SK-N-SH (cell line): ENCODE results near the gene NMNAT2. TPM values are rescaled to one million over a fixed set of nuclear protein-coding genes. Genes with fewer than 3 reads are reported as not detected.

Experiments used
- CTCF ChIA-PET: fragments of 300-600, 350-600 bp; formaldehyde crosslinking; extraction: SDS; loops from one replicate; lab custom pipeline; 2021; lab: Yijun Ruan, JAX
- POLR2A ChIA-PET: fragments of 350-600 bp; sonication (Branson Sonifier 250); formaldehyde crosslinking; extraction: SDS; loops from one replicate; lab custom pipeline; 2020; ENCODE audit warnings: antibody characterized with exemption, inconsistent platforms; lab: Yijun Ruan, JAX
- DNase-seq: peaks from one replicate; pipeline ENCODE4 v3.0.0; 2012
- H2AFZ ChIP-seq: fragments of 200-600 bp; sonication (generic); 2 replicates; pipeline ENCODE4 v1.8.1; 2016; ENCODE audit warnings: antibody characterized with exemption, mild to moderate bottlenecking, low read depth
- H3F3A ChIP-seq: fragments of 200-600 bp; sonication (generic); replicated peaks from 2 replicates; pipeline ENCODE3; 2016; ENCODE audit warnings: antibody characterized with exemption, mild to moderate bottlenecking; ENCODE audit not compliant: insufficient read depth
- H3K27ac ChIP-seq, 2 experiments: fragments of 200-500 bp in 1 of 2; fragments of 200-600 bp in 1 of 2; sonication (Bioruptor generic) in 1 of 2; sonication (generic), shearing (Covaris generic) in 1 of 2; 2 replicates each; pipeline versions ENCODE4 v1.5.1 to v1.6.1; 2014 to 2016; ENCODE audit warnings: low read depth in 2 of 2, inconsistent platforms in 1 of 2, low read length in 1 of 2, mild to moderate bottlenecking in 1 of 2, mixed read lengths in 1 of 2
- H3K27me3 ChIP-seq: fragments of 200-600 bp; sonication (generic), shearing (Covaris generic); 2 replicates; pipeline ENCODE4 v1.6.1; 2016; ENCODE audit warnings: mixed run types; ENCODE audit not compliant: insufficient read depth
- H3K36me3 ChIP-seq, 2 experiments: fragments of 200-500 bp in 1 of 2; fragments of 200-600 bp in 1 of 2; sonication (Bioruptor generic) in 1 of 2; sonication (generic) in 1 of 2; replicated peaks in 1 of 2; 2 replicates each; pipeline versions ENCODE3 to v1.5.1; 2014 to 2016; ENCODE audit warnings: low read length in 1 of 2, mild to moderate bottlenecking in 1 of 2; ENCODE audit not compliant: insufficient read depth in 2 of 2, control insufficient read depth in 1 of 2
- H3K4me1 ChIP-seq, 2 experiments: fragments of 200-500 bp in 1 of 2; fragments of 200-600 bp in 1 of 2; sonication (Bioruptor generic) in 1 of 2; sonication (generic), shearing (Covaris generic) in 1 of 2; 2 replicates each; pipeline versions ENCODE4 v1.5.1 to v1.6.1; 2014 to 2016; ENCODE audit warnings: low read depth in 1 of 2, low read length in 1 of 2, mixed run types in 1 of 2; ENCODE audit not compliant: insufficient read depth in 2 of 2, control insufficient read depth in 1 of 2
- H3K4me2 ChIP-seq: fragments of 200-600 bp; sonication (generic), shearing (Covaris generic); 2 replicates; pipeline ENCODE4 v1.6.1; 2017; ENCODE audit warnings: mixed run types
- H3K4me3 ChIP-seq, 2 experiments: fragments of 200-500 bp in 1 of 2; fragments of 200-600 bp in 1 of 2; sonication (Bioruptor generic) in 1 of 2; sonication (generic), shearing (Covaris generic) in 1 of 2; 2 replicates each; pipeline versions ENCODE4 v1.5.1 to v1.8.1; 2014 to 2016; ENCODE audit warnings: low read depth in 2 of 2, inconsistent platforms in 1 of 2, low read length in 1 of 2, mild to moderate bottlenecking in 1 of 2, mixed read lengths in 1 of 2, moderate library complexity in 1 of 2
- H3K79me2 ChIP-seq: fragments of 200-600 bp; sonication (generic); 2 replicates; pipeline ENCODE4 v1.8.1; 2017; ENCODE audit warnings: mild to moderate bottlenecking; ENCODE audit not compliant: insufficient read depth
- H3K9ac ChIP-seq: fragments of 200-600 bp; sonication (generic); 2 replicates; pipeline ENCODE4 v1.6.1; 2017; ENCODE audit warnings: mixed run types
- H3K9me2 ChIP-seq: fragments of 200-600 bp; sonication (generic); 2 replicates; pipeline ENCODE4 v1.6.1; 2017; ENCODE audit warnings: mixed run types
- H3K9me3 ChIP-seq: fragments of 200-600 bp; sonication (generic); 2 replicates; pipeline ENCODE4 v1.6.1; 2017; ENCODE audit warnings: mixed run types, mild to moderate bottlenecking, moderate library complexity
- H4K20me1 ChIP-seq: fragments of 200-600 bp; sonication (generic); 2 replicates; pipeline ENCODE4 v1.6.1; 2017; ENCODE audit warnings: mild to moderate bottlenecking, mixed run types; ENCODE audit not compliant: insufficient read depth
- CTCF ChIP-seq: fragments of 200-600 bp; sonication (generic); IDR thresholded peaks from 2 replicates; pipeline ENCODE4 v1.6.1; 2017; ENCODE audit warnings: antibody characterized with exemption, mild to moderate bottlenecking, moderate library complexity
- ELF1 ChIP-seq: IDR thresholded peaks from 2 replicates; pipeline ENCODE4 v1.4.0; 2012
- EP300 ChIP-seq, 2 experiments: IDR thresholded peaks; 2 replicates each; pipeline versions ENCODE4 v1.4.0 to v1.6.1; 2012; ENCODE audit warnings: borderline replicate concordance in 1 of 2, low read depth in 1 of 2, low read length in 1 of 2
- FOXJ3 ChIP-seq: sonication (generic); formaldehyde crosslinking; IDR thresholded peaks from 2 replicates; pipeline ENCODE4 v1.5.1; 2020; ENCODE audit warnings: mild to moderate bottlenecking, missing genetic modification reagents
- FOXM1 ChIP-seq: IDR thresholded peaks from 2 replicates; pipeline ENCODE4 v1.4.0; 2012; ENCODE audit warnings: low read depth, mild to moderate bottlenecking
- NFIC ChIP-seq: IDR thresholded peaks from 2 replicates; pipeline ENCODE4 v1.4.0; 2012; ENCODE audit warnings: borderline replicate concordance
- RAD21 ChIP-seq: IDR thresholded peaks from 2 replicates; pipeline ENCODE4 v1.6.1; 2012; ENCODE audit warnings: mild to moderate bottlenecking, low read length
- RCOR1 ChIP-seq: fragments of 150-350 bp; IDR thresholded peaks from 2 replicates; pipeline ENCODE4 v1.6.1; 2017; ENCODE audit warnings: antibody characterized with exemption, low read length
- REST ChIP-seq: IDR thresholded peaks from 2 replicates; pipeline ENCODE4 v1.6.1; 2012; ENCODE audit warnings: mild to moderate bottlenecking, low read depth, low read length, moderate library complexity
- USF1 ChIP-seq: IDR thresholded peaks from 2 replicates; pipeline ENCODE4 v1.4.0; 2012; ENCODE audit warnings: low read depth, borderline replicate concordance
- USF2 ChIP-seq: fragments of 150-350 bp; IDR thresholded peaks from 2 replicates; pipeline ENCODE4 v1.6.1; 2017; ENCODE audit warnings: antibody characterized with exemption, low read length, low read depth, borderline replicate concordance
- ZBTB33 ChIP-seq: IDR thresholded peaks from 2 replicates; pipeline ENCODE4 v1.4.0; 2012; ENCODE audit warnings: low read depth, borderline replicate concordance
- WGBS: methylation state at CpG from one replicate; pipeline ENCODE4 v1.1.6; 2017; ENCODE audit warnings: low lambda C conversion rate; 5-methylcytosine and 5-hydroxymethylcytosine counted together
- polyA plus RNA-seq, 3 experiments: library from polyadenylated mRNA; depleted of rRNA; stranded (reverse); fragments of >200 nt; gene quantifications; 2 replicates each; pipeline ENCODE4 v1.2.3, GENCODE V29; 2012

NMNAT2 gene
- polyA plus RNA-seq, 1 of the 3 experiments (the other 2 are of a cell fraction) = 0.07 TPM

GRCh38 chr1:183330335-183330734, 87.8 kb downstream of the NMNAT2 start:
- H3K27me3 ChIP-seq = peaks cover 12% of the 10 kb centered on the region; the same call in 1 of the 2 replicates
- peaks cover 0 to 5% of the 10 kb centered on the region in 2 experiments; a peak in 1 of 4 replicates for H3K4me1 ChIP-seq
- H3K4me2 ChIP-seq = no peak overlapping the region
- TF ChIP-seq ZBTB33 = no peak
- no peak for TF ChIP-seq USF2
- TF ChIP-seq RAD21 = no peak
- TF ChIP-seq ELF1 = no peak
- no peak for TF ChIP-seq RCOR1
- no peak for TF ChIP-seq CTCF
- no peak for TF ChIP-seq FOXJ3 (CRISPR knock-in tag)
- TF ChIP-seq EP300 (IDR thresholded peaks at IDR 0.05; ENCODE audit: borderline replicate concordance in 1 of 2, low read depth in 1 of 2, low read length in 1 of 2) = no peak
- TF ChIP-seq REST = no peak
- TF ChIP-seq NFIC = no peak
- no peak for TF ChIP-seq FOXM1
- no peak for TF ChIP-seq USF1
- H3K9ac ChIP-seq = no peak overlapping the region
- H3K9me3 ChIP-seq = no peaks in the 10 kb centered on the region
- no peaks in the 10 kb centered on the region for H3K36me3 ChIP-seq
- no peak overlapping the region for H3K27ac ChIP-seq
- ChIA-PET CTCF (interaction anchor here (1.0 to 1.1 kb wide), 2 partner anchors 10 to 48 kb away, joined by 3 to 4 read pairs; no protein-coding TSS in a partner anchor), POLR2A (no interaction called here)
- H3K4me3 ChIP-seq = no peak overlapping the region
- no peak for DNase-seq
- no peaks in the 10 kb centered on the region for H3F3A ChIP-seq
- 20% methylated on average over 3 of the region's 4 CpGs for WGBS
- no peaks in the 10 kb centered on the region for H3K79me2 ChIP-seq
- no peak overlapping the region for H2AFZ ChIP-seq
- no peaks in the 10 kb centered on the region for H3K9me2 ChIP-seq
- H4K20me1 ChIP-seq = no peaks in the 10 kb centered on the region
